ENCODE results near the gene ARID3A.
A peak's percentile ranks its signal among the peaks of the same experiment; 100 is the strongest.

Gene ARID3A

GRCh38 chr19:991932-992669 lies 66.3 kb downstream of the ARID3A start:
- peaks cover 8% of the 10 kb centered on the region; the same call in 1 of the 2 replicates for H3K4me1 ChIP-seq (ENCODE audit: insufficient read depth, low read length)
- H3K9ac ChIP-seq (ENCODE audit: low read depth, low read length) = no peak overlapping the region
- H3K9me3 ChIP-seq (ENCODE audit: control insufficient read depth, insufficient read depth, low read length) = no peaks in the 10 kb centered on the region
- H3K36me3 ChIP-seq (ENCODE audit: insufficient read depth, low read length) = no peaks in the 10 kb centered on the region; the same call in 1 of the 2 replicates

GRCh38 chr19:992670-993055 lies 66.8 kb downstream of the ARID3A start:
- H3K4me1 ChIP-seq (ENCODE audit: insufficient read depth, low read length) = peaks cover 8% of the 10 kb centered on the region; the same call in 1 of the 2 replicates
- H3K36me3 ChIP-seq (ENCODE audit: insufficient read depth, low read length) = no peaks in the 10 kb centered on the region; the same call in 1 of the 2 replicates
- no peaks in the 10 kb centered on the region for H3K9me3 ChIP-seq (ENCODE audit: control insufficient read depth, insufficient read depth, low read length)
- no peak overlapping the region for H3K9ac ChIP-seq (ENCODE audit: low read depth, low read length)

GRCh38 chr19:993361-993830 lies 67.6 kb downstream of the ARID3A start:
- Histone ChIP-seq H3K36me3 (ENCODE audit: insufficient read depth, low read length) (no peaks in the 10 kb centered on the region; the same call in 1 of the 2 replicates), H3K9me3 (ENCODE audit: control insufficient read depth, insufficient read depth, low read length) (no peaks in the 10 kb centered on the region), H3K9ac (ENCODE audit: low read depth, low read length) (no peak overlapping the region), H3K4me1 (ENCODE audit: insufficient read depth, low read length) (peaks cover 8% of the 10 kb centered on the region; the same call in 1 of the 2 replicates)

GRCh38 chr19:993831-994393 lies 68.1 kb downstream of the ARID3A start:
- H3K4me1 ChIP-seq (ENCODE audit: insufficient read depth, low read length) = peaks cover 8% of the 10 kb centered on the region; the same call in 1 of the 2 replicates
- H3K36me3 ChIP-seq (ENCODE audit: insufficient read depth, low read length) = no peaks in the 10 kb centered on the region; the same call in 1 of the 2 replicates
- no peaks in the 10 kb centered on the region for H3K9me3 ChIP-seq (ENCODE audit: control insufficient read depth, insufficient read depth, low read length)
- H3K9ac ChIP-seq (ENCODE audit: low read depth, low read length) = no peak overlapping the region

GRCh38 chr19:994516-994915 lies 68.7 kb downstream of the ARID3A start:
- peaks cover 8% of the 10 kb centered on the region; the same call in 1 of the 2 replicates for H3K4me1 ChIP-seq (ENCODE audit: insufficient read depth, low read length)
- no peaks in the 10 kb centered on the region for H3K9me3 ChIP-seq (ENCODE audit: control insufficient read depth, insufficient read depth, low read length)
- H3K9ac ChIP-seq (ENCODE audit: low read depth, low read length) = no peak overlapping the region
- H3K36me3 ChIP-seq (ENCODE audit: insufficient read depth, low read length) = no peaks in the 10 kb centered on the region; the same call in 1 of the 2 replicates

GRCh38 chr19:995051-995827 lies 69.4 kb downstream of the ARID3A start:
- H3K36me3 ChIP-seq (ENCODE audit: insufficient read depth, low read length) = no peaks in the 10 kb centered on the region; the same call in 1 of the 2 replicates
- peaks cover 8% of the 10 kb centered on the region; the same call in 1 of the 2 replicates for H3K4me1 ChIP-seq (ENCODE audit: insufficient read depth, low read length)
- H3K9me3 ChIP-seq (ENCODE audit: control insufficient read depth, insufficient read depth, low read length) = no peaks in the 10 kb centered on the region
- H3K9ac ChIP-seq (ENCODE audit: low read depth, low read length) = no peak overlapping the region

- Histone ChIP-seq H3K9me3 (ENCODE audit: control insufficient read depth, insufficient read depth, low read length) (no peaks in the 10 kb centered on the region), H3K36me3 (ENCODE audit: insufficient read depth, low read length) (no peaks in the 10 kb centered on the region; the same call in 1 of the 2 replicates), H3K4me1 (ENCODE audit: insufficient read depth, low read length) (no peaks in the 10 kb centered on the region; the same call in 1 of the 2 replicates), H3K9ac (ENCODE audit: low read depth, low read length) (peak overlapping the region; percentile 41; the same call in 1 of the 2 replicates)
Observed at GRCh38 chr19:996051-996838, 70.4 kb downstream of the ARID3A start.

- no peaks in the 10 kb centered on the region for H3K9me3 ChIP-seq (ENCODE audit: control insufficient read depth, insufficient read depth, low read length)
- H3K4me1 ChIP-seq (ENCODE audit: insufficient read depth, low read length) = no peaks in the 10 kb centered on the region; the same call in 1 of the 2 replicates
- H3K9ac ChIP-seq (ENCODE audit: low read depth, low read length) = no peak overlapping the region
- no peaks in the 10 kb centered on the region; the same call in 1 of the 2 replicates for H3K36me3 ChIP-seq (ENCODE audit: insufficient read depth, low read length)
Observed at GRCh38 chr19:998064-998463, 72.2 kb downstream of the ARID3A start.

- H3K36me3 ChIP-seq (ENCODE audit: insufficient read depth, low read length) = no peaks in the 10 kb centered on the region
- no peaks in the 10 kb centered on the region; the same call in 1 of the 2 replicates for H3K4me1 ChIP-seq (ENCODE audit: insufficient read depth, low read length)
- no peak overlapping the region for H3K9ac ChIP-seq (ENCODE audit: low read depth, low read length)
- no peaks in the 10 kb centered on the region for H3K9me3 ChIP-seq (ENCODE audit: control insufficient read depth, insufficient read depth, low read length)
Observed at GRCh38 chr19:999379-999719, 73.5 kb downstream of the ARID3A start.

GRCh38 chr19:1000095-1000494 lies 74.3 kb downstream of the ARID3A start, which contains the start of gene GRIN3B:
GRIN3B (plus strand) TSS chr19:1000419; CDS start chr19:1000438, 19 bp downstream.
- Histone ChIP-seq H3K9me3 (ENCODE audit: control insufficient read depth, insufficient read depth, low read length) (no peaks in the 10 kb centered on the region), H3K4me1 (ENCODE audit: insufficient read depth, low read length) (no peaks in the 10 kb centered on the region; the same call in 1 of the 2 replicates), H3K9ac (ENCODE audit: low read depth, low read length) (peak within 1 kb of the TSS; percentile 46), H3K36me3 (ENCODE audit: insufficient read depth, low read length) (no peaks in the 10 kb centered on the region)

GRCh38 chr19:1000591-1001537 lies 75.0 kb downstream of the ARID3A start:
- H3K9me3 ChIP-seq (ENCODE audit: control insufficient read depth, insufficient read depth, low read length) = no peaks in the 10 kb centered on the region
- H3K36me3 ChIP-seq (ENCODE audit: insufficient read depth, low read length) = no peaks in the 10 kb centered on the region
- peak overlapping the region; percentile 46 for H3K9ac ChIP-seq (ENCODE audit: low read depth, low read length)
- H3K4me1 ChIP-seq (ENCODE audit: insufficient read depth, low read length) = no peaks in the 10 kb centered on the region; the same call in 1 of the 2 replicates

- H3K4me1 ChIP-seq (ENCODE audit: insufficient read depth, low read length) = no peaks in the 10 kb centered on the region
- H3K9me3 ChIP-seq (ENCODE audit: control insufficient read depth, insufficient read depth, low read length) = no peaks in the 10 kb centered on the region
- H3K36me3 ChIP-seq (ENCODE audit: insufficient read depth, low read length) = no peaks in the 10 kb centered on the region
- H3K9ac ChIP-seq (ENCODE audit: low read depth, low read length) = peak overlapping the region; percentile 46; the same call in 1 of the 2 replicates
Observed at GRCh38 chr19:1001538-1002166, 75.8 kb downstream of the ARID3A start.
